Islet precursor cell (in vitro differentiated cells): ENCODE data around the gene TTLL8.
A peak's percentile ranks its signal among the peaks of the same experiment; 100 is the strongest.

Experiments
- DNase-seq: peaks from one replicate; pipeline ENCODE4 v3.0.0-alpha.2; 2018

TTLL8 gene

GRCh38 chr22:49976439-49977175 lies 81.5 kb downstream of the TTLL8 start:
- DNase-seq = no peak

- peak; percentile 59 for DNase-seq
Measured at GRCh38 chr22:49975543-49976389, 82.3 kb downstream of the TTLL8 start.

- no peak for DNase-seq
Measured at GRCh38 chr22:49973018-49973961, 84.8 kb downstream of the TTLL8 start.

GRCh38 chr22:49972163-49973017 lies 85.7 kb downstream of the TTLL8 start:
- no peak for DNase-seq

- DNase-seq = peak; percentile 61
Measured at GRCh38 chr22:49971232-49972162, 86.6 kb downstream of the TTLL8 start.

- peak; percentile 98 for DNase-seq
Measured at GRCh38 chr22:49970528-49971231, 87.4 kb downstream of the TTLL8 start.

GRCh38 chr22:49969751-49970527 lies 88.2 kb downstream of the TTLL8 start:
- no peak for DNase-seq

GRCh38 chr22:49968831-49969661 lies 89.1 kb downstream of the TTLL8 start:
- peak; percentile 52 for DNase-seq
